Nephron (organoid): ENCODE results near the gene GRID2IP.

Source experiments
- H3K27ac Mint-ChIP-seq, 3 experiments: 2 replicates each; pipeline ENCODE4 v1.8.0; 2020; ENCODE audit warnings: mixed read lengths in 3 of 3, mild to moderate bottlenecking in 2 of 3, moderate library complexity in 1 of 3
- H3K27me3 Mint-ChIP-seq: 2 replicates; pipeline ENCODE4 v1.8.0; 2021; ENCODE audit warnings: low read depth, mild to moderate bottlenecking, moderate library complexity, mixed read lengths
- H3K36me3 Mint-ChIP-seq: 2 replicates; pipeline ENCODE4 v1.8.0; 2020; ENCODE audit warnings: low read depth, mixed read lengths
- H3K4me1 Mint-ChIP-seq: 2 replicates; pipeline ENCODE4 v1.8.0; 2020; ENCODE audit warnings: mixed read lengths
- H3K4me3 Mint-ChIP-seq, 3 experiments: 2 replicates each; pipeline ENCODE4 v1.8.0; 2020; ENCODE audit warnings: mild to moderate bottlenecking in 3 of 3, mixed read lengths in 3 of 3, moderate library complexity in 2 of 3
- H3K9me3 Mint-ChIP-seq: 2 replicates; pipeline ENCODE4 v1.8.0; 2020; ENCODE audit warnings: mixed read lengths
- CTCF ChIP-seq, 3 experiments: fragments of 200-600 bp; sonication (generic); IDR thresholded peaks; one replicate each; pipeline ENCODE4 v1.5.0; 2021; ENCODE audit warnings: antibody characterized with exemption in 3 of 3; ENCODE audit not compliant: unreplicated experiment in 3 of 3

The GRID2IP gene

GRCh38 chr7:6536262-6537260 lies 14.7 kb downstream of the GRID2IP start:
- Mint-ChIP-seq H3K4me3 (peak overlapping the region in 2 of 3 experiments; percentile 63 to 65), H3K4me1 (no peaks in the 10 kb centered on the region), H3K27me3 (peaks cover 72% of the 10 kb centered on the region), H3K27ac (no peak overlapping the region), H3K9me3 (no peaks in the 10 kb centered on the region), H3K36me3 (no peaks in the 10 kb centered on the region)
- TF ChIP-seq CTCF (IDR thresholded peaks at IDR 0.05; ENCODE audit: unreplicated experiment in 3 of 3) = no peak

- Mint-ChIP-seq H3K36me3 (no peaks in the 10 kb centered on the region), H3K9me3 (no peaks in the 10 kb centered on the region), H3K4me3 (peak overlapping the region in 1 of 3 experiments; percentile 5), H3K4me1 (no peaks in the 10 kb centered on the region), H3K27ac (no peak overlapping the region), H3K27me3 (peaks cover 86% of the 10 kb centered on the region)
- TF ChIP-seq CTCF (IDR thresholded peaks at IDR 0.05; ENCODE audit: unreplicated experiment in 3 of 3) = no peak
These were observed 17.3 kb downstream of the GRID2IP start for GRCh38 chr7:6533893-6534495.

GRCh38 chr7:6532516-6532915 lies 18.7 kb downstream of the GRID2IP start:
- H3K4me1 Mint-ChIP-seq = no peaks in the 10 kb centered on the region
- peaks cover 89% of the 10 kb centered on the region for H3K27me3 Mint-ChIP-seq
- H3K9me3 Mint-ChIP-seq = no peaks in the 10 kb centered on the region
- no peaks in the 10 kb centered on the region for H3K36me3 Mint-ChIP-seq
- no peak for TF ChIP-seq CTCF (IDR thresholded peaks at IDR 0.05; ENCODE audit: unreplicated experiment in 3 of 3)
- H3K4me3 Mint-ChIP-seq = peak overlapping the region in 1 of 3 experiments; percentile 23
- no peak overlapping the region for H3K27ac Mint-ChIP-seq

- H3K4me3 Mint-ChIP-seq = peak overlapping the region; percentile 74 to 79 (median 75)
- H3K9me3 Mint-ChIP-seq = no peaks in the 10 kb centered on the region
- H3K36me3 Mint-ChIP-seq = no peaks in the 10 kb centered on the region
- no peak for TF ChIP-seq CTCF (IDR thresholded peaks at IDR 0.05; ENCODE audit: unreplicated experiment in 3 of 3)
- no peaks in the 10 kb centered on the region for H3K4me1 Mint-ChIP-seq
- H3K27ac Mint-ChIP-seq = no peak overlapping the region
- H3K27me3 Mint-ChIP-seq = peaks cover 91% of the 10 kb centered on the region
These were observed 19.6 kb downstream of the GRID2IP start for GRCh38 chr7:6531492-6532279.

- H3K27me3 Mint-ChIP-seq = peaks cover 93% of the 10 kb centered on the region
- no peak overlapping the region for H3K27ac Mint-ChIP-seq
- TF ChIP-seq CTCF (IDR thresholded peaks at IDR 0.05; ENCODE audit: unreplicated experiment in 3 of 3) = no peak
- H3K4me1 Mint-ChIP-seq = no peaks in the 10 kb centered on the region
- no peaks in the 10 kb centered on the region for H3K36me3 Mint-ChIP-seq
- H3K4me3 Mint-ChIP-seq = peak overlapping the region; percentile 74 to 79 (median 75)
- no peaks in the 10 kb centered on the region for H3K9me3 Mint-ChIP-seq
These were observed 20.4 kb downstream of the GRID2IP start for GRCh38 chr7:6530626-6531491.
